ENCODE data around the gene PPARD.

Gene PPARD

DNA sequence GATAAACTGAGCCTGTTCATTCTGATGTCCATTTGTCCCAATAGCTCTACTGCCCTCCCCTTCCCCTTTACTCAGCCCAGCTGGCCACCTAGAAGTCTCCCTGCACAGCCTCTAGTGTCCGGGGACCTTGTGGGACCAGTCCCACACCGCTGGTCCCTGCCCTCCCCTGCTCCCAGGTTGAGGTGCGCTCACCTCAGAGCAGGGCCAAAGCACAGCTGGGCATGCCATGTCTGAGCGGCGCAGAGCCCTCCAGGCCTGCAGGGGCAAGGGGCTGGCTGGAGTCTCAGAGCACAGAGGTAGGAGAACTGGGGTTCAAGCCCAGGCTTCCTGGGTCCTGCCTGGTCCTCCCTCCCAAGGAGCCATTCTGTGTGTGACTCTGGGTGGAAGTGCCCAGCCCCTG lies 85.1 kb downstream of the PPARD start:
- Histone ChIP-seq H3K36me3 (replicated peaks; ENCODE audit: low read depth, low read length) (no peaks in the 10 kb centered on the region), H2AFZ (ENCODE audit: low read depth, low read length) (no peak overlapping the region), H4K20me1 (ENCODE audit: insufficient read depth, low read length) (no peaks in the 10 kb centered on the region), H3K9ac (ENCODE audit: low read length) (no peak overlapping the region), H3K4me3 (ENCODE audit: low read length) (no peak overlapping the region), H3K79me2 (ENCODE audit: low read length) (no peaks in the 10 kb centered on the region), H3K27me3 (ENCODE audit: low read depth, low read length) (no peaks in the 10 kb centered on the region), H3K4me1 (ENCODE audit: low read length) (peaks cover 5% of the 10 kb centered on the region; the same call in 1 of the 2 replicates), H3K4me2 (ENCODE audit: low read length) (no peak overlapping the region), H3K9me3 (ENCODE audit: insufficient read depth, low read length) (no peaks in the 10 kb centered on the region), H3K27ac (ENCODE audit: low read length) (no peak overlapping the region)
- TF ChIP-seq, protein P1, sequence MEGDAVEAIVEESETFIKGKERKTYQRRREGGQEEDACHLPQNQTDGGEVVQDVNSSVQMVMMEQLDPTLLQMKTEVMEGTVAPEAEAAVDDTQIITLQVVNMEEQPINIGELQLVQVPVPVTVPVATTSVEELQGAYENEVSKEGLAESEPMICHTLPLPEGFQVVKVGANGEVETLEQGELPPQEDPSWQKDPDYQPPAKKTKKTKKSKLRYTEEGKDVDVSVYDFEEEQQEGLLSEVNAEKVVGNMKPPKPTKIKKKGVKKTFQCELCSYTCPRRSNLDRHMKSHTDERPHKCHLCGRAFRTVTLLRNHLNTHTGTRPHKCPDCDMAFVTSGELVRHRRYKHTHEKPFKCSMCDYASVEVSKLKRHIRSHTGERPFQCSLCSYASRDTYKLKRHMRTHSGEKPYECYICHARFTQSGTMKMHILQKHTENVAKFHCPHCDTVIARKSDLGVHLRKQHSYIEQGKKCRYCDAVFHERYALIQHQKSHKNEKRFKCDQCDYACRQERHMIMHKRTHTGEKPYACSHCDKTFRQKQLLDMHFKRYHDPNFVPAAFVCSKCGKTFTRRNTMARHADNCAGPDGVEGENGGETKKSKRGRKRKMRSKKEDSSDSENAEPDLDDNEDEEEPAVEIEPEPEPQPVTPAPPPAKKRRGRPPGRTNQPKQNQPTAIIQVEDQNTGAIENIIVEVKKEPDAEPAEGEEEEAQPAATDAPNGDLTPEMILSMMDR (IDR thresholded peaks at IDR 0.05; ENCODE audit: low read depth, low read length): no peak
- TF ChIP-seq EZH2phosphoT487 (IDR thresholded peaks at IDR 0.05; ENCODE audit: low read depth): no peak

DNA sequence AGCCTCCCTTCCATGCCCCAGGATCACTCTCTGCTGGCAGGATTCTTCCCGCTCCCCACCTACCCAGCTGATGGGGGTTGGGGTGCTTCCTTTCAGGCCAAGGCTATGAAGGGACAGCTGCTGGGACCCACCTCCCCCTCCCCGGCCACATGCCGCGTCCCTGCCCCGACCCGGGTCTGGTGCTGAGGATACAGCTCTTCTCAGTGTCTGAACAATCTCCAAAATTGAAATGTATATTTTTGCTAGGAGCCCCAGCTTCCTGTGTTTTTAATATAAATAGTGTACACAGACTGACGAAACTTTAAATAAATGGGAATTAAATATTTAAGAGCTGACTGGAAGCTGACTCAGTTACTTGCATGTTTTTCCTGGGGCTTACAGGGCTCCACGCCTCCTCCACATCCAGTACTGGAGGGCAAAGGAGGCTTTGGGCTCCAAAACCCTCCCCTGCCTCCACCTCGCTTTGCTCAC lies 85.5 kb downstream of the PPARD start:
- Histone ChIP-seq H3K36me3 (replicated peaks; ENCODE audit: low read depth, low read length) (no peaks in the 10 kb centered on the region), H3K79me2 (ENCODE audit: low read length) (no peaks in the 10 kb centered on the region), H2AFZ (ENCODE audit: low read depth, low read length) (no peak overlapping the region), H3K4me2 (ENCODE audit: low read length) (no peak overlapping the region), H3K4me3 (ENCODE audit: low read length) (no peak overlapping the region), H3K27me3 (ENCODE audit: low read depth, low read length) (no peaks in the 10 kb centered on the region), H3K4me1 (ENCODE audit: low read length) (peaks cover 5% of the 10 kb centered on the region; the same call in 1 of the 2 replicates), H3K27ac (ENCODE audit: low read length) (no peak overlapping the region), H3K9ac (ENCODE audit: low read length) (no peak overlapping the region), H4K20me1 (ENCODE audit: insufficient read depth, low read length) (no peaks in the 10 kb centered on the region), H3K9me3 (ENCODE audit: insufficient read depth, low read length) (no peaks in the 10 kb centered on the region)
- TF ChIP-seq EZH2phosphoT487 (IDR thresholded peaks at IDR 0.05; ENCODE audit: low read depth): no peak
- TF ChIP-seq, protein P1 (IDR thresholded peaks at IDR 0.05; ENCODE audit: low read depth, low read length): no peak

DNA sequence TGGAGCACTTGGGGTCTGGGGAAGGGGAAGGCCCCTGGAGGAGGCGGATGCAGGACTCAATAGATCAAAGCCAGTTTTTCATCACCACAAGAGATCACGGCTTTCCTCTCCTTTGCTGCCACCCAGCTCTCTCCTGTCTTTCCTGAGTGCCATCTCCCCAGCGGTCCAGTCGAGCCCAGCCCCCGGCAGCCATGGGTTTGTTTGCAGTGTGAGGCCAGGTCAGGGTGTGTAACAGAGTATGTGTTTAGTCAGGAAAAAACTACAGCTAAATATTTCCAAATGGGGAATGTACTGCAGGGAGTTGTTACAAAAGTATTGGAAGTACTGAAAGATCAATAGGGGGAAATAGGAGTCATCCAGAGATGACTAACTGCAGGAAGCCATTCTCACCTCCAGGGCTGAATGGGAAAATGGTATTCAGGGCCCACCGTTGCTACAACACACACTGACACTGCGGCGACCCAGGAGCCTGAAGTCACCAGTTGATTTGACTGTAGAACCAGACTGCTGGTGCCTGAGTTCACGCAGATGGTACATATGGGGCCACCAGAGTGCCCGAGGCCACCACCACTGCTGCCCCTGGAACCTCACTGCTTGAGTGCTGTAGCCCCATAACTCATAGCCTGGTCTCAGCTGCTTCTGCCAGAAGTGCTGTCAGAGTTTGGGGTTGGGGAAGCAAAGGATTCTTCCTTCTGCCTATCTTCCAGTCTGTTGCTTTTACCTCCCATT lies 86.2 kb downstream of the PPARD start:
- Histone ChIP-seq H4K20me1 (ENCODE audit: insufficient read depth, low read length) (no peaks in the 10 kb centered on the region), H2AFZ (ENCODE audit: low read depth, low read length) (no peak overlapping the region), H3K4me3 (ENCODE audit: low read length) (no peak overlapping the region), H3K4me1 (ENCODE audit: low read length) (peaks cover 5% of the 10 kb centered on the region; the same call in 1 of the 2 replicates), H3K36me3 (replicated peaks; ENCODE audit: low read depth, low read length) (no peaks in the 10 kb centered on the region), H3K4me2 (ENCODE audit: low read length) (no peak overlapping the region), H3K79me2 (ENCODE audit: low read length) (no peaks in the 10 kb centered on the region), H3K27ac (ENCODE audit: low read length) (no peak overlapping the region), H3K9me3 (ENCODE audit: insufficient read depth, low read length) (no peaks in the 10 kb centered on the region), H3K9ac (ENCODE audit: low read length) (no peak overlapping the region), H3K27me3 (ENCODE audit: low read depth, low read length) (no peaks in the 10 kb centered on the region)
- TF ChIP-seq, protein P1 (IDR thresholded peaks at IDR 0.05; ENCODE audit: low read depth, low read length): no peak
- no peak for TF ChIP-seq EZH2phosphoT487 (IDR thresholded peaks at IDR 0.05; ENCODE audit: low read depth)

DNA sequence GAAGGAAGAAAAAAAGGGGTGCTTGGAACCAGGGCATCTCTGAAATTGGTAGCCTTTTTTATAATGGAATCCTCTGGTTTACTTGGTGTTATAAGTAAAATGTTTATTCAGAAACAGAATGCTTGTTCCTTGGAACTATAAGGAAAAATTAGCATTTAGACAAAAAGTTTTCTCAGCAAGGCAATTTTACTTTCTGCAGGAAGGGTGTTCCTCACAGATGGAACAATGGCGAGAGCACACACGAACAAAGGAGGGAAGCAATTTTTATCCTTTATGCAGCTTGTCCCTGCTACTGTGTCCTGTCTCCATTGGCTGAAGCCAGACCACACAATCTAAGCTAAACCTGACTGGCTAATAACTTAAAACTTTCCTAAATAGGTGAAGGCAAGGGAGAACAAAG lies 87.1 kb downstream of the PPARD start:
- H3K9me3 ChIP-seq (ENCODE audit: insufficient read depth, low read length): no peaks in the 10 kb centered on the region
- no peak overlapping the region for H3K4me2 ChIP-seq (ENCODE audit: low read length)
- H2AFZ ChIP-seq (ENCODE audit: low read depth, low read length): no peak overlapping the region
- peaks cover 5% of the 10 kb centered on the region; the same call in 1 of the 2 replicates for H3K4me1 ChIP-seq (ENCODE audit: low read length)
- no peaks in the 10 kb centered on the region for H4K20me1 ChIP-seq (ENCODE audit: insufficient read depth, low read length)
- H3K9ac ChIP-seq (ENCODE audit: low read length): no peak overlapping the region
- no peak overlapping the region for H3K27ac ChIP-seq (ENCODE audit: low read length)
- no peaks in the 10 kb centered on the region for H3K36me3 ChIP-seq (replicated peaks; ENCODE audit: low read depth, low read length)
- no peaks in the 10 kb centered on the region for H3K79me2 ChIP-seq (ENCODE audit: low read length)
- TF ChIP-seq EZH2phosphoT487 (IDR thresholded peaks at IDR 0.05; ENCODE audit: low read depth): no peak
- TF ChIP-seq, protein P1 (IDR thresholded peaks at IDR 0.05; ENCODE audit: low read depth, low read length): no peak
- H3K27me3 ChIP-seq (ENCODE audit: low read depth, low read length): no peaks in the 10 kb centered on the region
- no peak overlapping the region for H3K4me3 ChIP-seq (ENCODE audit: low read length)
